Loucy (cell line): ENCODE measurements around the gene RHBDF2.

ENCODE experiments used
- EZH2phosphoT487 ChIP-seq: fragments of 200-600 bp; IDR thresholded peaks from 2 replicates; pipeline ENCODE4 v1.6.1; 2018; ENCODE audit warnings: antibody characterized with exemption, mild to moderate bottlenecking, moderate library complexity, borderline replicate concordance
- TF ChIP-seq, protein P1 (sequence below): fragments of 200-600 bp; sonication (generic); conservative IDR thresholded peaks from 2 replicates; pipeline ENCODE4 v1.5.1; 2014; ENCODE audit warnings: mild to moderate bottlenecking, antibody characterized with exemption, low read length

DNA sequence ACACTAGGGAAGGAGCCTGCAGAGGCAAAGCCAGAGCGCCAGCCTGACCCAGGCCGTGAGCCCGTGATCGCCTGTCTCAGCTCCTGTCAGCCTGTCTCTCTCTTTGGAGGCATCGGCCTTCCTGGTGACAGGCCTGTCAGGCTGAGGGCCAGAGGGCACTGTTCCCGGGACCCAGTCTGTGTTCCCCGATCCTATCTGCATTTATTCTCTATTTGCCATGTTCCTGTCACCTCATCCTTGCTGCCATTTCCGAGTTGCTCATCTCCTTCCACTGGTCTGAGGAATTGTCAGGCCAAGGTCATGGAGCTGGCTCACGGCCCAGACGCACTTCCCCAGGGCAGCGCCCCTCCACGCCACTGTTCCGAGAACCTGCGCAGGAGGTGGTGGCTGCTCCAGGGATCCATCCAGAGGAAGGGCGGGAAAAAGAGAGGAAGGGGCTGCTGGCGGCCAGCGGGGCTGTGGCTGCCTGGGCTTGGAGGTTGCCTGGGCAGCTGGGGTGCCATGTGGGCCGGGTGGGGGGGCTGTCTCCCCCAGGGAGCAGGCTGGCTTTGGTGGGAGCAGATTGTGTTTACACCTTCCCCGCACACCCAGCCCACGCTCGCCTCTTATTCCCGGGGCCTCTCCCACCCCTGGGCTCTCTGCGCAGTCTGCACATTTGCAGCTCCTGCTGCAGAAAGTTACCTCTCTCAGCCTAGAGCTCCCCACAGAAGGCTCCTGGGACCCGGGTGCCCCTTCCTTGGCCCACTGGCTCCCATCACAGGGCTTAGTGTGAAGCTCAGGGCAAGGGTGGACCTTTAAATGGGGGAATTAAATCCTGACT lies 43.5 kb upstream of the RHBDF2 start:
- TF ChIP-seq, protein P1, sequence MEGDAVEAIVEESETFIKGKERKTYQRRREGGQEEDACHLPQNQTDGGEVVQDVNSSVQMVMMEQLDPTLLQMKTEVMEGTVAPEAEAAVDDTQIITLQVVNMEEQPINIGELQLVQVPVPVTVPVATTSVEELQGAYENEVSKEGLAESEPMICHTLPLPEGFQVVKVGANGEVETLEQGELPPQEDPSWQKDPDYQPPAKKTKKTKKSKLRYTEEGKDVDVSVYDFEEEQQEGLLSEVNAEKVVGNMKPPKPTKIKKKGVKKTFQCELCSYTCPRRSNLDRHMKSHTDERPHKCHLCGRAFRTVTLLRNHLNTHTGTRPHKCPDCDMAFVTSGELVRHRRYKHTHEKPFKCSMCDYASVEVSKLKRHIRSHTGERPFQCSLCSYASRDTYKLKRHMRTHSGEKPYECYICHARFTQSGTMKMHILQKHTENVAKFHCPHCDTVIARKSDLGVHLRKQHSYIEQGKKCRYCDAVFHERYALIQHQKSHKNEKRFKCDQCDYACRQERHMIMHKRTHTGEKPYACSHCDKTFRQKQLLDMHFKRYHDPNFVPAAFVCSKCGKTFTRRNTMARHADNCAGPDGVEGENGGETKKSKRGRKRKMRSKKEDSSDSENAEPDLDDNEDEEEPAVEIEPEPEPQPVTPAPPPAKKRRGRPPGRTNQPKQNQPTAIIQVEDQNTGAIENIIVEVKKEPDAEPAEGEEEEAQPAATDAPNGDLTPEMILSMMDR = no peak
- no peak for TF ChIP-seq EZH2phosphoT487
